Small intestine (tissue), 7 donors: ENCODE results near the gene RBM23. TPM values are rescaled to one million over a fixed set of nuclear protein-coding genes. Genes with fewer than 3 reads are reported as not detected.

Experiments used
- DNase-seq, 2 donors: peaks; one replicate each; pipeline versions ENCODE4 v3.0.0 to v3.0.0-alpha.2; 2013
- FAIRE-seq: peaks from 2 replicates; lab custom pipeline; 2012; peaks lifted over from hg19 to GRCh38; lab: Jason Lieb, UNC
- H3K27ac ChIP-seq, 3 donors: one replicate each; pipeline ENCODE4 v1.5.1; 2013; ENCODE audit warnings: low read length in 2 of 3, mild to moderate bottlenecking in 2 of 3, control low read depth in 1 of 3, inconsistent platforms in 1 of 3, low read depth in 1 of 3, moderate library complexity in 1 of 3
- H3K27me3 ChIP-seq, 3 donors: one replicate each; pipeline ENCODE4 v1.6.1; 2013; ENCODE audit warnings: low read length in 3 of 3, inconsistent platforms in 1 of 3; ENCODE audit not compliant: control insufficient read depth in 3 of 3, insufficient read depth in 3 of 3
- H3K36me3 ChIP-seq, 3 donors: one replicate each; pipeline ENCODE4 v1.6.1; 2013; ENCODE audit warnings: low read length in 3 of 3, inconsistent platforms in 1 of 3, low read depth in 1 of 3, mild to moderate bottlenecking in 1 of 3, moderate library complexity in 1 of 3; ENCODE audit not compliant: control insufficient read depth in 3 of 3, insufficient read depth in 2 of 3
- H3K4me1 ChIP-seq, 3 donors: one replicate each; pipeline ENCODE4 v1.6.1; 2013; ENCODE audit warnings: low read length in 2 of 3, inconsistent platforms in 1 of 3, low read depth in 1 of 3, mild to moderate bottlenecking in 1 of 3, moderate library complexity in 1 of 3; ENCODE audit not compliant: control insufficient read depth in 3 of 3, insufficient read depth in 2 of 3
- H3K4me3 ChIP-seq, 3 donors: one replicate each; pipeline ENCODE4 v1.5.1; 2013; ENCODE audit warnings: low read length in 3 of 3, control low read depth in 1 of 3, inconsistent platforms in 1 of 3, low read depth in 1 of 3, mild to moderate bottlenecking in 1 of 3, moderate library complexity in 1 of 3
- H3K9me3 ChIP-seq, 2 donors: one replicate each; pipeline ENCODE4 v1.6.1; 2013; ENCODE audit warnings: low read depth in 1 of 2, low read length in 1 of 2; ENCODE audit not compliant: control insufficient read depth in 2 of 2, insufficient read depth in 1 of 2
- WGBS, 3 donors: extraction: QIAGEN DNeasy Blood & Tissue Kit; methylation state at CpG; one replicate each; pipeline ENCODE4 v1.1.7; 2013; 5-methylcytosine and 5-hydroxymethylcytosine counted together
- polyA plus RNA-seq, 4 donors: library from polyadenylated mRNA; stranded (reverse) in 3 of 4; unstranded in 1 of 4; fragments of 200-250 nt in 3 of 4; fragments of 120-200 nt in 1 of 4; gene quantifications; one replicate each; pipeline versions ENCODE4 v1.2.1 to v1.2.3, GENCODE V29; 2013
- donor health status: healthy with polysubstance abuse.
- donor health status: control.
- donor health status: control.
- donor health status: Bipolar disorder and iron deficiency.
- donor health status: healthy.

RBM23 gene
- polyA plus RNA-seq, 4 donors: 35.8 to 77.8 (median 39.1) TPM

- DNase-seq (peak; percentile 23 to 40), FAIRE-seq (no peak)
- Histone ChIP-seq H3K4me3 (no peak overlapping the region), H3K9me3 (no peaks in the 10 kb centered on the region), H3K27ac (peak overlapping the region in 1 of 3 donors; percentile 50), H3K27me3 (no peaks in the 10 kb centered on the region), H3K36me3 (no peaks in the 10 kb centered on the region), H3K4me1 (peaks cover 4 to 27% (median 6%) of the 10 kb centered on the region in 3 donors)
- WGBS, 3 donors: 19 to 42% (median 39%) methylated on average over 3 to 4 of the region's 4 CpGs
These were observed 30.3 kb downstream of the RBM23 start for GRCh38 chr14:22888662-22889061.

GRCh38 chr14:22887990-22888378 lies 31.0 kb downstream of the RBM23 start:
- H3K27ac ChIP-seq: peak overlapping the region in 1 of 3 donors; percentile 76
- H3K27me3 ChIP-seq: no peaks in the 10 kb centered on the region
- FAIRE-seq (no peak), DNase-seq (no peak)
- WGBS, 3 donors: 62 to 77% (median 71%) methylated on average over 5 of the region's 5 CpGs
- no peaks in the 10 kb centered on the region for H3K36me3 ChIP-seq
- H3K4me1 ChIP-seq: peaks cover 4 to 34% (median 6%) of the 10 kb centered on the region in 3 donors
- H3K9me3 ChIP-seq: no peaks in the 10 kb centered on the region
- H3K4me3 ChIP-seq: no peak overlapping the region

- H3K27ac ChIP-seq: peak overlapping the region; percentile 57 to 81 (median 76)
- H3K4me3 ChIP-seq: peak overlapping the region; percentile 43 to 72 (median 47)
- H3K9me3 ChIP-seq: no peaks in the 10 kb centered on the region
- no peak for FAIRE-seq
- WGBS, 3 donors: 18 to 23% (median 20%) methylated on average over 11 of the region's 11 CpGs
- DNase-seq: peak; percentile 85 to 90
- no peaks in the 10 kb centered on the region for H3K36me3 ChIP-seq
- H3K4me1 ChIP-seq: peaks cover 4 to 39% (median 6%) of the 10 kb centered on the region in 3 donors
- no peaks in the 10 kb centered on the region for H3K27me3 ChIP-seq
These were observed 31.5 kb downstream of the RBM23 start for GRCh38 chr14:22887260-22887989.

GRCh38 chr14:22886500-22887259 lies 32.3 kb downstream of the RBM23 start:
- Histone ChIP-seq H3K4me1 (peaks cover 4 to 41% (median 6%) of the 10 kb centered on the region in 3 donors), H3K9me3 (no peaks in the 10 kb centered on the region), H3K4me3 (peak overlapping the region; percentile 43 to 72 (median 47)), H3K36me3 (no peaks in the 10 kb centered on the region), H3K27ac (peak overlapping the region; percentile 57 to 81 (median 76)), H3K27me3 (no peaks in the 10 kb centered on the region)
- WGBS, 3 donors: 1 to 3% (median 3%) methylated on average over 61 to 77 of the region's 77 CpGs
- FAIRE-seq: no peak
- DNase-seq: peak; percentile 70 to 81

GRCh38 chr14:22885975-22886374 lies 33.0 kb downstream of the RBM23 start:
- Histone ChIP-seq H3K9me3 (no peaks in the 10 kb centered on the region), H3K27ac (peak overlapping the region in 2 of 3 donors; percentile 76 to 81), H3K36me3 (peaks cover 0 to 2% (median 0%) of the 10 kb centered on the region in 3 donors), H3K4me1 (peaks cover 4 to 41% (median 6%) of the 10 kb centered on the region in 3 donors), H3K4me3 (no peak overlapping the region), H3K27me3 (no peaks in the 10 kb centered on the region)
- DNase-seq (no peak), FAIRE-seq (no peak)
- WGBS, 3 donors: 91 to 93% (median 93%) methylated on average over 21 of the region's 21 CpGs

- no peaks in the 10 kb centered on the region for H3K9me3 ChIP-seq
- WGBS, 3 donors: 79 to 84% (median 79%) methylated on average over 11 of the region's 11 CpGs
- no peaks in the 10 kb centered on the region for H3K27me3 ChIP-seq
- peaks cover 4 to 41% (median 6%) of the 10 kb centered on the region in 3 donors for H3K4me1 ChIP-seq
- peak; percentile 83 to 93 for DNase-seq
- FAIRE-seq: no peak
- H3K4me3 ChIP-seq: no peak overlapping the region
- peaks cover 0 to 3% (median 0%) of the 10 kb centered on the region in 3 donors for H3K36me3 ChIP-seq
- H3K27ac ChIP-seq: peak overlapping the region in 2 of 3 donors; percentile 72 to 81
These were observed 34.0 kb downstream of the RBM23 start for GRCh38 chr14:22884738-22885523.

- Histone ChIP-seq H3K9me3 (no peaks in the 10 kb centered on the region), H3K27ac (peak overlapping the region in 2 of 3 donors; percentile 52 to 72), H3K36me3 (peaks cover 0 to 4% (median 0%) of the 10 kb centered on the region in 3 donors), H3K4me1 (peaks cover 4 to 41% (median 6%) of the 10 kb centered on the region in 3 donors), H3K4me3 (no peak overlapping the region), H3K27me3 (no peaks in the 10 kb centered on the region)
- no peak for DNase-seq
- WGBS, 3 donors: 86 to 90% (median 89%) methylated on average over 7 of the region's 7 CpGs
- FAIRE-seq: no peak
These were observed 34.7 kb downstream of the RBM23 start for GRCh38 chr14:22884076-22884737.
